H1 (cell line): ENCODE measurements around the gene RAMP1. TPM values are rescaled to one million over a fixed set of nuclear protein-coding genes. Genes with fewer than 3 reads are reported as not detected.

Experiments used
- CTCF ChIA-PET: fragments of 300-600 bp; sonication (Branson Sonifier 250); formaldehyde crosslinking; loops from one replicate; lab custom pipeline; 2021; ENCODE audit not compliant: partially characterized antibody; lab: Charles Lee
- POLR2A ChIA-PET: fragments of 300-600 bp; sonication (Branson Sonifier 250); formaldehyde crosslinking; loops from one replicate; lab custom pipeline; 2021; ENCODE audit warnings: inconsistent platforms; ENCODE audit not compliant: partially characterized antibody; lab: Charles Lee
- DNase-seq, 2 experiments: peaks; one replicate each; pipeline versions ENCODE4 v3.0.0 to v3.0.0-alpha.2; 2010 to 2022; ENCODE audit warnings: low spot score in 2 of 2, low read depth in 1 of 2, mixed read lengths in 1 of 2
- FAIRE-seq: peaks from 2 replicates; lab custom pipeline; 2011; peaks lifted over from hg19 to GRCh38; lab: Jason Lieb, UNC
- H2AFZ ChIP-seq: 2 replicates; pipeline ENCODE4 v1.8.1; 2012; ENCODE audit warnings: low read length, inconsistent platforms
- H2AK5ac ChIP-seq: 2 replicates; pipeline ENCODE4 v1.6.1; 2013; ENCODE audit warnings: low read depth, low read length
- H2BK120ac ChIP-seq: replicated peaks from 2 replicates; pipeline ENCODE3; 2013; ENCODE audit warnings: low read depth, low read length, inconsistent platforms
- H2BK12ac ChIP-seq: 2 replicates; pipeline ENCODE4 v1.6.1; 2013; ENCODE audit warnings: low read depth, low read length
- H2BK15ac ChIP-seq: 2 replicates; pipeline ENCODE4 v1.6.1; 2013; ENCODE audit warnings: low read length
- H2BK20ac ChIP-seq: 2 replicates; pipeline ENCODE4 v1.6.1; 2013; ENCODE audit warnings: low read length
- H2BK5ac ChIP-seq: 2 replicates; pipeline ENCODE4 v1.6.1; 2013; ENCODE audit warnings: low read depth, low read length
- H3K14ac ChIP-seq: 2 replicates; pipeline ENCODE4 v1.6.1; 2013; ENCODE audit warnings: inconsistent platforms; ENCODE audit not compliant: insufficient read length
- H3K18ac ChIP-seq: 2 replicates; pipeline ENCODE4 v1.6.1; 2013; ENCODE audit warnings: low read length; ENCODE audit errors: extremely low read depth
- H3K23ac ChIP-seq: 2 replicates; pipeline ENCODE4 v1.6.1; 2013; ENCODE audit warnings: inconsistent platforms; ENCODE audit not compliant: insufficient read length
- H3K23me2 ChIP-seq: 2 replicates; pipeline ENCODE4 v1.6.1; 2013; ENCODE audit warnings: low read depth, low read length
- H3K27ac ChIP-seq: 2 replicates; pipeline ENCODE4 v1.6.1; 2011; ENCODE audit warnings: low read depth, low read length, inconsistent platforms
- H3K27me3 ChIP-seq, 4 experiments: replicated peaks in 1 of 4; 1 replicate in 1 of 4; 2 replicates in 3 of 4; pipeline versions ENCODE4 v1.6.1 to v1.8.1; 2011 to 2013; ENCODE audit warnings: low read length in 3 of 4, mild to moderate bottlenecking in 3 of 4, inconsistent platforms in 2 of 4, mixed read lengths in 2 of 4, moderate library complexity in 1 of 4; ENCODE audit not compliant: control insufficient read depth in 3 of 4, insufficient read depth in 3 of 4; ENCODE audit errors: extremely low read depth in 1 of 4
- H3K36me3 ChIP-seq, 4 experiments: 2 replicates each; pipeline versions ENCODE4 v1.6.1 to v1.8.1; 2011 to 2013; ENCODE audit warnings: mild to moderate bottlenecking in 4 of 4, low read length in 3 of 4, moderate library complexity in 2 of 4, control low read depth in 1 of 4, inconsistent platforms in 1 of 4; ENCODE audit not compliant: insufficient read depth in 4 of 4, control insufficient read depth in 2 of 4
- H3K4ac ChIP-seq: replicated peaks from 2 replicates; pipeline ENCODE3; 2013; ENCODE audit warnings: low read length, low read depth, mixed read lengths, inconsistent platforms; ENCODE audit not compliant: insufficient read length
- H3K4me1 ChIP-seq, 4 experiments: replicated peaks in 1 of 4; 1 replicate in 1 of 4; 2 replicates in 3 of 4; pipeline versions ENCODE4 v1.6.1 to v1.8.1; 2011 to 2013; ENCODE audit warnings: low read length in 3 of 4, inconsistent platforms in 2 of 4, mixed read lengths in 1 of 4; ENCODE audit not compliant: insufficient read depth in 4 of 4, control insufficient read depth in 3 of 4
- H3K4me2 ChIP-seq, 2 experiments: 2 replicates each; pipeline versions ENCODE4 v1.6.1 to v1.8.1; 2011 to 2013; ENCODE audit warnings: low read depth in 2 of 2, low read length in 2 of 2, control low read depth in 1 of 2, inconsistent platforms in 1 of 2, mild to moderate bottlenecking in 1 of 2; ENCODE audit not compliant: insufficient read depth in 1 of 2
- H3K4me3 ChIP-seq, 4 experiments: fragments of 200-600, 300-600 bp in 1 of 4; sonication (generic), shearing (Covaris generic), sonication (Bioruptor Twin) in 1 of 4; 2 replicates each; pipeline versions ENCODE4 v1.5.1 to v1.8.1; 2011 to 2016; ENCODE audit warnings: low read length in 4 of 4, low read depth in 3 of 4, control low read depth in 2 of 4, inconsistent platforms in 2 of 4, mild to moderate bottlenecking in 2 of 4, mixed read lengths in 1 of 4, moderate library complexity in 1 of 4; ENCODE audit not compliant: insufficient read depth in 2 of 4; ENCODE audit errors: extremely low read depth in 1 of 4
- H3K56ac ChIP-seq: replicated peaks from 2 replicates; pipeline ENCODE3; 2013; ENCODE audit warnings: low read depth, mild to moderate bottlenecking, mixed read lengths, low read length, inconsistent platforms; ENCODE audit not compliant: insufficient read length
- H3K79me1 ChIP-seq: 2 replicates; pipeline ENCODE4 v1.6.1; 2013; ENCODE audit warnings: low read depth, low read length, control low read depth
- H3K79me2 ChIP-seq, 2 experiments: 2 replicates each; pipeline versions ENCODE4 v1.6.1 to v1.8.1; 2012 to 2013; ENCODE audit warnings: low read length in 2 of 2, mild to moderate bottlenecking in 2 of 2, inconsistent platforms in 1 of 2; ENCODE audit not compliant: insufficient read depth in 2 of 2, control insufficient read depth in 1 of 2
- H3K9ac ChIP-seq, 4 experiments: replicated peaks in 1 of 4; 1 replicate in 1 of 4; 2 replicates in 3 of 4; pipeline versions ENCODE4 v1.6.1 to v1.8.1; 2011 to 2013; ENCODE audit warnings: low read depth in 3 of 4, low read length in 3 of 4, control low read depth in 2 of 4, mild to moderate bottlenecking in 2 of 4, moderate library complexity in 2 of 4, inconsistent platforms in 1 of 4; ENCODE audit errors: extremely low read depth in 1 of 4
- H3K9me3 ChIP-seq, 2 experiments: 2 replicates each; pipeline versions ENCODE4 v1.6.1 to v1.8.1; 2012 to 2013; ENCODE audit warnings: mild to moderate bottlenecking in 2 of 2, moderate library complexity in 2 of 2, control low read depth in 1 of 2, inconsistent platforms in 1 of 2, low read depth in 1 of 2, low read length in 1 of 2, mixed read lengths in 1 of 2; ENCODE audit not compliant: insufficient read depth in 2 of 2
- H4K20me1 ChIP-seq, 2 experiments: replicated peaks in 1 of 2; 2 replicates each; pipeline versions ENCODE3 to v1.8.1; 2011 to 2013; ENCODE audit warnings: inconsistent platforms in 2 of 2, low read length in 2 of 2, mild to moderate bottlenecking in 1 of 2; ENCODE audit not compliant: insufficient read depth in 2 of 2, control insufficient read depth in 1 of 2
- H4K5ac ChIP-seq: 2 replicates; pipeline ENCODE4 v1.6.1; 2013; ENCODE audit warnings: low read length, low read depth, mixed read lengths, inconsistent platforms; ENCODE audit not compliant: insufficient read length
- H4K8ac ChIP-seq: 2 replicates; pipeline ENCODE4 v1.8.0; 2013; ENCODE audit warnings: mild to moderate bottlenecking, moderate library complexity, low read length, inconsistent platforms; ENCODE audit not compliant: insufficient read depth; ENCODE audit errors: extremely low read depth
- H4K91ac ChIP-seq: replicated peaks from 2 replicates; pipeline ENCODE3; 2013; ENCODE audit warnings: low read length, mixed read lengths, inconsistent platforms; ENCODE audit not compliant: insufficient read length
- ASH2L ChIP-seq: fragments of 200-600, 300-600 bp; sonication (generic); IDR thresholded peaks from one replicate; pipeline ENCODE4 v1.7.1; 2017; ENCODE audit warnings: low read length
- E2F6 ChIP-seq: IDR thresholded peaks from 2 replicates; pipeline ENCODE4 v1.6.1; 2012; ENCODE audit warnings: inconsistent platforms
- EGR1 ChIP-seq: IDR thresholded peaks from 2 replicates; pipeline ENCODE4 v1.6.1; 2011; ENCODE audit warnings: low read depth, low read length, borderline replicate concordance
- RAD21 ChIP-seq, 2 experiments: IDR thresholded peaks in 1 of 2; conservative IDR thresholded peaks in 1 of 2; 2 replicates each; pipeline ENCODE4 v1.6.1; 2011; ENCODE audit warnings: low read depth in 2 of 2, low read length in 2 of 2, improper control_type of control experiment in 1 of 2, inconsistent platforms in 1 of 2, mild to moderate bottlenecking in 1 of 2, moderate library complexity in 1 of 2
- SUZ12 ChIP-seq: fragments of 200-600 bp; sonication (generic); IDR thresholded peaks from 2 replicates; pipeline ENCODE4 v1.6.1; 2012; ENCODE audit warnings: mild to moderate bottlenecking, inconsistent platforms, low read length, moderate library complexity, mixed read lengths
- TAF1 ChIP-seq: IDR thresholded peaks from 2 replicates; pipeline ENCODE4 v1.6.1; 2011; ENCODE audit warnings: mild to moderate bottlenecking, low read depth, low read length
- WGBS, 2 experiments: shearing (Covaris generic) in 1 of 2; methylation state at CpG; one replicate each; pipeline versions ENCODE4 v1.1.6 to v1.1.7; 2013 to 2015; ENCODE audit warnings: low lambda C conversion rate in 2 of 2, mixed read lengths in 2 of 2, inconsistent platforms in 1 of 2, low coverage in 1 of 2, missing lambda C conversion rate in 1 of 2; ENCODE audit not compliant: insufficient replicate concordance in 2 of 2, insufficient coverage in 1 of 2, insufficient read length in 1 of 2; ENCODE audit errors: extremely low coverage in 1 of 2, missing lambda C conversion rate in 1 of 2; 5-methylcytosine and 5-hydroxymethylcytosine counted together
- polyA plus RNA-seq, 7 experiments: library from polyadenylated mRNA; depleted of rRNA in 3 of 7; stranded (reverse) in 5 of 7; unstranded in 2 of 7; fragments of >200 nt in 5 of 7; fragments of 200-250 nt in 2 of 7; gene quantifications; 1 replicate in 5 of 7; 2 replicates in 1 of 7; 4 replicates in 1 of 7; pipeline versions ENCODE4 v1.2.1 to v1.2.3, GENCODE V29; 2011 to 2013; ENCODE audit warnings: missing spikeins in 2 of 7, mixed read lengths in 2 of 7
- total RNA-seq: library from RNA; stranded (reverse); fragmentation: NEBNext Ultra II Directional; extraction: Animal tissue kit (Norgen Biotek cat#: 25700); gene quantifications from 2 replicates; pipeline ENCODE4 v1.2.1, GENCODE V29; 2021

RAMP1 gene
- total and polyA plus RNA-seq, 2 of the 8 experiments (the other 6 are each of a cell fraction or from before 2014, with no cell fraction given), result 0.65 to 4.3 TPM

- ChIA-PET CTCF (interaction anchor here (0.7 kb wide), 1 partner anchor 16 kb away, joined by 3 read pairs; no protein-coding TSS in a partner anchor), POLR2A (interaction anchor here (0.6 to 1.2 kb wide), 2 partner anchors 8 to 72 kb away, joined by 3 read pairs; no protein-coding TSS in a partner anchor)
- no peak overlapping the region for H4K91ac ChIP-seq
- TF ChIP-seq EGR1, result no peak
- no peak for TF ChIP-seq RAD21 (IDR thresholded peaks at IDR 0.05 in 1 of 2, conservative IDR thresholded peaks at IDR 0.05 in 1 of 2; ENCODE audit: low read depth in 2 of 2, low read length in 2 of 2)
- no peak for TF ChIP-seq SUZ12
- no peak for TF ChIP-seq TAF1
- TF ChIP-seq E2F6, result no peak
- no peak for TF ChIP-seq ASH2L
Measured at GRCh38 chr2:237919593-237919992, 60.2 kb downstream of the RAMP1 start.

More at GRCh38 chr2:237919593-237919992, 60.2 kb downstream of the RAMP1 start:
- Histone ChIP-seq H3K4me2 (no peak overlapping the region), H3K4ac (no peak overlapping the region), H2BK120ac (no peak overlapping the region), H3K27ac (no peak overlapping the region), H2AK5ac (no peak overlapping the region), H2BK15ac (no peak overlapping the region), H2BK20ac (no peak overlapping the region), H3K56ac (no peak overlapping the region), H4K8ac (no peak overlapping the region), H2BK5ac (no peak overlapping the region), H3K23me2 (no peaks in the 10 kb centered on the region), H3K27me3 (no peaks in the 10 kb centered on the region; a peak in 2 of 7 replicates), H3K14ac (no peak overlapping the region), H3K79me1 (no peaks in the 10 kb centered on the region), H2AFZ (no peak overlapping the region), H3K36me3 (no peaks in the 10 kb centered on the region), H3K18ac (no peak overlapping the region), H3K4me3 (no peak overlapping the region), H2BK12ac (no peak overlapping the region), H3K9me3 (no peaks in the 10 kb centered on the region), H3K4me1 (peaks cover 0 to 6% (median 4%) of the 10 kb centered on the region in 4 experiments; a peak in 5 of 7 replicates), H4K5ac (no peak overlapping the region), H3K79me2 (no peaks in the 10 kb centered on the region), H4K20me1 (peaks cover 0 to 3% of the 10 kb centered on the region in 2 experiments), H3K23ac (no peak overlapping the region), H3K9ac (no peak overlapping the region)
- WGBS, 2 experiments, result 92% methylated on average over 6 of the region's 6 CpGs; no CpG with 5 or more reads in 1 of the 2 experiments
- DNase-seq (no peak), FAIRE-seq (no peak)
